IPS DF 19.7 (cell line): ENCODE data around the gene LHFPL6.
A peak's percentile ranks its signal among the peaks of the same experiment; 100 is the strongest.

Source experiments
- DNase-seq: peaks from one replicate; pipeline ENCODE4 v3.0.0-alpha.2; 2013; ENCODE audit warnings: low read depth, low spot score

Gene LHFPL6

GRCh38 chr13:39515224-39515714 lies 87.7 kb downstream of the LHFPL6 start:
- no peak for DNase-seq

GRCh38 chr13:39512687-39513086 lies 90.3 kb downstream of the LHFPL6 start:
- DNase-seq = no peak

DNA sequence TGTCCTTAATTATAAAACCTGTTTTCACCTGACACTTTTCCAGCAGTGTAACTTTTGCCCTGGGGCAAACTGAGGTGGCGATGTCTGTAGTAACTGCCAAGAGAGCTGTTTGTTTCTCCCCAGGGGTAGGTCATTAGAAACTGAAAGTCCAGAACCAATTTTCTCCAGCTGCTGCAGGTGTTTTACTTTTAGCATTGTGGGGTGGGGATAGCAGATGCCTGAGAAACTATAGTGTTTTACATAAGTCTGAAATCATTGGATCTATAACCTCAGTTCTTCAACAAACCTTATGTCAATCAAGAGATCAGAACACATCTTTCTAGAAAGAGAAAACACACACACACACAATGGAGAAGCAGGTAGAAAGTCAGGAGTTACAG lies 92.7 kb downstream of the LHFPL6 start:
- DNase-seq = no peak

- no peak for DNase-seq
Measured at GRCh38 chr13:39509616-39510315, 93.2 kb downstream of the LHFPL6 start.

GRCh38 chr13:39506559-39507390 lies 96.2 kb downstream of the LHFPL6 start:
- DNase-seq = no peak

DNA sequence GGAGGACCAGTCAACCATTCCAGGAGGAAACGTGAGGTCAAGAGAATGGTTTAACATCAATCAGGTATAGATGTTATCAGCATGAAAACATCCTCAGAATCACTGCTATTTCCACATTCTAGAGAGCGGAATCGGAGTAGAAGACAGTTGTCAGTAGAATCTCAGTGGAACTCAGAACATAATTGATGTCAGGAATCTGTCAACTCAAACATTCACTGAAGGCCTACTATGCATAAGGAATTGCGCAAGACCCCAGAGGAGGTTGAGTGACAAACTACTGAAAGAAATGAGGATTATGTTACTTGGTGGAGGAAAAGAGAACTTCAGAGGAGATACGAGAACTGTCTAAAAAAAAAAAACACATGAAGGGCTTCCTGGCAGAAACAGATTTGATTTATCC lies 97.8 kb downstream of the LHFPL6 start:
- DNase-seq = no peak

- no peak for DNase-seq
Measured at GRCh38 chr13:39503048-39503447, 99.9 kb downstream of the LHFPL6 start.

GRCh38 chr13:39501702-39502324 lies 101.2 kb downstream of the LHFPL6 start:
- DNase-seq = no peak

DNA sequence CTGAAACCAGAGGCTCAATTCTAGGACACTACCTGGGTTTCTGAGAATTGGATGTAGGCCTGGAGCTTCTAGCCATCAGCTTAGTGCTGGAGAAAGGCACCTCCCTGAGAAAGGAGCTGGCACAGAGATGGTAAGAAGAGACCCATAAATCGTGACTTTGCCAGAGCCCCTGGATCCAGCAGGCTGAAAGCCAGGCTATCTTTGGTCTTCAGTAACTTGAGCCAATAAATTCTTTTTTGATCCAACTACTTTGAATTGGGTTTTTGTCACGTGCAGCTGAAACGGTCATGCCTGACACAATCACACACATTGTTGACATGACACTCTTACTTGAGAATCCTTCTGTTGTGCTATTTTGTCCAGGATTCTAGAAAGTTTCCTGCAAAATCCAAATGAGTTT lies 103.4 kb downstream of the LHFPL6 start:
- no peak for DNase-seq

DNA sequence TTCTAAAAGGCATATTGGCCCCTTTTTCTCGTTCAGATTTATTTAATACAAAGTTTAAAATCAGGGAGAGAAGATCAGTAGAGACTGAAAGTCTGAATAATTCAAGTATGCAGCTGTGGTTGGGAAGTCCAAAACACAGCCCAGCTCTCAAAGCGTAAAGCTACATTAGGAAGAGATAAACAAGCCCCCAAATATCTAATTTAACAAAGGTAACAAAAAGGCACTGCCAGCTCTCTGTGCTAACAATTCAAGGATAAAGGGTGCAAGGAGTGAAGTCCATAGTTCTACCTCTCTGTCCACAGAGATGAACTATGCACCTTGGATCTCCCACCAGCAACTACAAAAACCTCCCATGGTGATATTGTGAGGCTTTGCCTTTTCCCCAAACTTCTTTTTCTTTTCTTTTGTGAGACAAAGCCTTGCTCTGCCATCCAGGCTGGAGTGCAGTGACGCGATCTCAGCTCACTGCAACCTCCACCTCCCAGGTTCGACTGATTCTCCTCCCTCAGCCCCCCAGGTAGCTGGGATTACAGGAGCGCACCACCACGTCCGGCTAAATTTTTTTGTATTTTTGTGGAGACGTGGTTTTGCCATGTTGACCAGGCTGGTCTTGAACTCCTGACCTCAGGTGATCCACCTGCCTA lies 104.4 kb downstream of the LHFPL6 start:
- peak; percentile 45 for DNase-seq

GRCh38 chr13:39496506-39496905 lies 106.5 kb downstream of the LHFPL6 start:
- DNase-seq = no peak

GRCh38 chr13:39494633-39495032 lies 108.4 kb downstream of the LHFPL6 start:
- DNase-seq = no peak

DNA sequence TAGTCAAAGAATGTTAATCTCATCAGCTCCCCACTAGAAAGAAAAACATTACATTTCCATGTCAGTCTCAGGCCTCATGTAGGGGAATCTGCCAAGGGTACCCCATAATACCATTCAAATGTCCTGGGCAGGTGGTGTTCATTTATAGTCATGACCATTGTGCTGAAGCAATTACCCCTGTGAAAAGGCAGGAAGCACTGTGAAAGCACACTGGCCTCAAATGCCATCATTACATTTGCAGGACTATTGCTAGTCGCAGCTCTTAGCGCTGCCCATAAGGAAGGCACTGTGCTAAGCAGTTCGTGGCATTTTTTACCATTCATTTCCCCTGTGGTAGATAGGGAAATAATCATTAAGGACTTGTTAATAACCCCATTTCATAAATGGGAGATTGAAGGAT lies 109.0 kb downstream of the LHFPL6 start:
- DNase-seq = peak; percentile 40

GRCh38 chr13:39490136-39490535 lies 112.9 kb downstream of the LHFPL6 start:
- DNase-seq = peak; percentile 87

- no peak for DNase-seq
Measured at GRCh38 chr13:39486758-39487157, 116.2 kb downstream of the LHFPL6 start.

- DNase-seq = no peak
Measured at GRCh38 chr13:39485314-39485700, 117.7 kb downstream of the LHFPL6 start.

DNA sequence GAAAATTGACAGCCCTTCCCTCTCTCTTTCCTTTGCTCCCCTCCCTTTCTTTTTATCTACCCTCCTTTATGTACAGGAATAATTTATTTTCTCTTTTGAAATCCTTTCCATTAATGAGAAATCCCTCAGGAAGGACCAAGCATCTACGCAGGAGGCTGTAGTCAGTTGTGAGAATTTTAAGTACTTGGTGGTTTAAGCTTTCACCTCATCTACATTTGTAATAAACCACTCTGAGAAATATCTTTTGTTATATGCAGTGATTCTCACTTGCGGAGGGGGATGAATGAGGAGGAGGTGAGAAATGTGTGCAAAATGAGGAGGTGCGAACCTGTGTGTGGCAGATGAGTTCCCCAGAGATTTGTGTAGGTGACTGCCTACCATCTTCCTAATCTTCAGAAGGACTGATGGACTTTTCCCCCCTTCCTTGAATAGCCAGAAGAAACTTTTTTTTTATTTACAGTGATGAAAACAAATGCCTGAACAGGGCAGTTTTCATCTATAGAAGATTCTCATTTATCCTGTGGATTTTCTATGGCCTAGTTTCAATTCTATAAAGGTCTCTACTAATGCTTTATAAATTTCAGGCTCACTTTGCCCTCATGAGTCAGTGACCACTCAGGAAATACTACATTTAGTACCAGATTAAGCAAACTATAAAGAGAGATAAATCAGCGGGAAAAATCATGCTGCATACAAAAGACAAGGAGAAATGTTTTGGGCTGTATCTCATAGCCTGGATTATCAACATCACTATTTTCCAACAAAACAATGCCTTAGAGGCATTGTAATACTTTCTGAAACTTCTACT lies 118.3 kb downstream of the LHFPL6 start:
- DNase-seq = no peak

GRCh38 chr13:39483326-39483725 lies 119.7 kb downstream of the LHFPL6 start:
- no peak for DNase-seq

DNA sequence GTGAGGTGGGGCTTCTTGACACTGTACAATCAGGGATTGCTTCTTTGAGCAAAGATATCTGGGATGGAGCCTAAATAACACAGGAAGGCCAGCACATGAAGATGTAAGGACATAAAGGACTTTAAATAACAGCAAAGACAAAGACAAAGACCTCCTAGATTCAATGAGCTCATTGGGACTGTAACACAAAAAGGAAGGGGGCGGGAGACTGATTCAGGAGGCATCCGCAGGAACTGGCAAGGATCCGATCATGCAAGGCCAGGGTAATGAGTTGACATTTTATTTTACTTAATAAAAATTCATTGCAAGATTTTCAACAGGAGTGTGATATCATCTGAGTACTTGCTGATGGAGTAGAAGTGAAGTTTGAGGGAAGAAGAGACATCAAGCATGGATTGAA lies 121.5 kb downstream of the LHFPL6 start:
- DNase-seq = no peak

- no peak for DNase-seq
Measured at GRCh38 chr13:39474600-39474999, 128.4 kb downstream of the LHFPL6 start.

GRCh38 chr13:39469676-39470075 lies 133.3 kb downstream of the LHFPL6 start:
- DNase-seq = no peak
